Measurements from ENCODE around the gene OR13C8. TPM values are rescaled to one million over a fixed set of nuclear protein-coding genes. Genes with fewer than 3 reads are reported as not detected.

The OR13C8 gene, protein sequence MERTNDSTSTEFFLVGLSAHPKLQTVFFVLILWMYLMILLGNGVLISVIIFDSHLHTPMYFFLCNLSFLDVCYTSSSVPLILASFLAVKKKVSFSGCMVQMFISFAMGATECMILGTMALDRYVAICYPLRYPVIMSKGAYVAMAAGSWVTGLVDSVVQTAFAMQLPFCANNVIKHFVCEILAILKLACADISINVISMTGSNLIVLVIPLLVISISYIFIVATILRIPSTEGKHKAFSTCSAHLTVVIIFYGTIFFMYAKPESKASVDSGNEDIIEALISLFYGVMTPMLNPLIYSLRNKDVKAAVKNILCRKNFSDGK
- not detected in 2 replicates for total RNA-seq

DNA sequence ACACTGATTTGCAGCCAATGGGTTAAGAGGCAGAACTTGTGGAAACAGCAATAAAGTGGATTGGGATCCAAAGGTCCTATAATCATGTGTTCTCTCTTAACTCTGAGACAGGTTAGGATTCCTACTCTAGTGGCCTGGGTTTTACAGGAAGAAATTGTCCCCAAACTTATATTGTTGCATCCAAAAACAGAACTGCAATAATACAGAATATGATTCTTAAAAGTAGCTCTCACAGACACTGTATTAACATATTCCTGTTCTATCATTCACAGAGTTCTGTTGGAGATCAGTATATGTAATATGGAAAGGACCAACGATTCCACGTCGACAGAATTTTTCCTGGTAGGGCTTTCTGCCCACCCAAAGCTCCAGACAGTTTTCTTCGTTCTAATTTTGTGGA lies at the start of gene OR13C8:
Gene OR13C8 (plus strand): TSS at position 301 of the 400 bp plus-strand sequence. CDS start 0 bp downstream, at position 301.

DNA sequence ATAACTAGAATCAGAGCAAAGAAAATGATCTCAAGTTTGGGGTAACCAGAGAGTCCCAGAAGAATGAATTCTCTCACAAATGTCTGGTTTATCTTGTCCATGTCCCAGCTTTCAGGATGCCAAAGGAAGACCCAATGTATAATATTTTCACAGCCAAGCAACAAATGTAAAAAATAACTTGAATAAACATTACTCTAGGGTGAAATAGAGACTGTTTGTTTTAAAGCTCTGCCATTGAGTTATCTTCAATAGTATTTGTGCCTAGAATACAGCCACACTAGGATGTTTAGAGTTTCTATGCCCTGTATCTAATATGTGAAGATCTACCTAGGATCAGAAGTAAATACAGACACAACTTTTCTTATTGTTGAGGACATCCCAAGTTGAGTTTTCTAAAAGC lies 41.9 kb upstream of the OR13C8 start, which contains the start of gene OR13C4:
Gene OR13C4 (minus strand): TSS at position 101 of the 400 bp plus-strand sequence. CDS start 0 bp downstream, at position 101.

GRCh38 chr9:104536756-104537155 lies 32.2 kb upstream of the OR13C8 start, which contains the start of gene OR13C3:
TSS of gene OR13C3 (minus strand) at chr9:104536856. CDS start at chr9:104536723, 133 bp downstream.

GRCh38 chr9:104599313-104599712 lies 30.3 kb downstream of the OR13C8 start, which contains the start of gene OR13C5:
TSS of gene OR13C5 (minus strand) at chr9:104599413. CDS start at chr9:104599413, 0 bp downstream.

DNA sequence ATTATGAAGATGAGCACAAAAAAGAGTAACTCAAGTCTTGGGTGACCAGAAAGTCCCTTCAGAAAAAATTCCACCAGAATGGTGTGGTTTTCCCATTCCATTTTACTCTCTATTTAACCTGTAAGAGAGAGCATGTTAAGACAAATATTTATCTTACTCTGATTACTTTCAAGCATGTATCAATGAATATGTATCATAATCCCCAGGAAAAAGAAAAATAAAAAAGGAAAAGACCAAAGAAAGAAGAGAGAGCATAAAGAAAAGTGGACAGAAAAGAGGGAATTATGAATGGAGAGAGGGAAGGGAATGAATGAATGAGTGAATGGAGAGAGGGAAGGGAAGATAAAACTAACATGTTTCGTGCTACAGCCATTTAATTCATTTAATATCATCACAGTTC lies 36.6 kb downstream of the OR13C8 start, which contains the start of gene OR13C2:
Gene OR13C2 (minus strand): TSS at position 101 of the 400 bp plus-strand sequence. CDS start 0 bp downstream, at position 101.

DNA sequence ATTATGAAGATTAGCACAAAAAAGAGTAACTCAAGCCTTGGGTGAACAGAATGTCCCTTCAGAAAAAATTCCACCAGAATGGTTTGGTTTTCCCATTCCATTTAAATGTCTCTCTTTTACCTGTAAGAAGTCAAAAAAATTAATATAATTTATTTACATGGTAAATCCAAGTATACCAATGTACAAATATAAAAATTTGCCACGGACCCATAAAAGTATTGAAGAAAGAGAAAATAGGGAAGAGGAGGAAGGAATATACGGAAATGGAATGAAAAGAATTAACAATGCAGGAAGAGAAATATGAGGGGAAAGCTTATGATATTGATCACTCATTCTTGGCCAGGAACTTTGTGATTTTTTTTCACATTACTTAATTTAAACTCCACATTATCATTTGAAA lies 49.1 kb downstream of the OR13C8 start, which contains the start of gene OR13C9:
Gene OR13C9 (minus strand): TSS at position 101 of the 400 bp plus-strand sequence. CDS start 0 bp downstream, at position 101.

Other genes starting within 250 kb of the OR13C8 start
- not detected in 2 replicates for gene OR13F1, start 64.9 kb upstream of the OR13C8 start, total RNA-seq
- gene OR13C4, start 42.0 kb upstream of the OR13C8 start, total RNA-seq = not detected in 2 replicates
- gene OR13C3, start 32.3 kb upstream of the OR13C8 start, total RNA-seq = not detected in 2 replicates
- gene OR13C5, start 30.2 kb downstream of the OR13C8 start, total RNA-seq = not detected in 2 replicates
- gene OR13C2, start 36.5 kb downstream of the OR13C8 start, total RNA-seq = not detected in 2 replicates
- not detected in 2 replicates for gene OR13C9, start 49.0 kb downstream of the OR13C8 start, total RNA-seq
- gene OR13D1, start 125.3 kb downstream of the OR13C8 start, total RNA-seq = not detected in 2 replicates
- gene NIPSNAP3A, start 178.5 kb downstream of the OR13C8 start, total RNA-seq = 12.4 and 26.0 TPM in 2 replicates
- gene NIPSNAP3B, start 195.0 kb downstream of the OR13C8 start, total RNA-seq = 0.79 and 0.94 TPM in 2 replicates

Measured in bronchial smooth muscle cell (primary cell).